Measurements from ENCODE around the gene SATB1. TPM values are rescaled to one million over a fixed set of nuclear protein-coding genes. Genes with fewer than 3 reads are reported as not detected.

SATB1 gene
- total RNA-seq, 1 experiment from 2014 or later = 2.7 TPM

- POLR2A ChIA-PET = no interaction called here
- peaks cover 35% of the 10 kb centered on the region for H3K27me3 ChIP-seq (ENCODE audit: insufficient read depth, low read length)
- no peaks in the 10 kb centered on the region for H3K36me3 ChIP-seq (ENCODE audit: control insufficient read depth in 1 of 2, insufficient read depth in 2 of 2, low read length in 2 of 2)
- peak overlapping the region; percentile 55 for H2AFZ ChIP-seq (ENCODE audit: low read depth, low read length, poor library complexity, severe bottlenecking)
- H3K4me2 ChIP-seq (ENCODE audit: low read length) = peak overlapping the region; percentile 95
- CTCF ChIA-PET = no interaction called here
- H3K4me1 ChIP-seq (ENCODE audit: control insufficient read depth in 1 of 2, insufficient read depth in 2 of 2, low read length in 2 of 2) = peaks cover 0 to 19% of the 10 kb centered on the region in 2 experiments; a peak in 2 of 4 replicates
- TF ChIP-seq ATF3 (IDR thresholded peaks at IDR 0.05) = no peak
- no peak for TF ChIP-seq RAD21 (IDR thresholded peaks at IDR 0.05; ENCODE audit: low read depth)
- TF ChIP-seq CEBPB (IDR thresholded peaks at IDR 0.05; ENCODE audit: low read depth) = 0 out of 2 replicates have a peak, but pooled peaks have one; percentile 15
- TF ChIP-seq EGR1 (IDR thresholded peaks at IDR 0.05; ENCODE audit: low read depth) = peak; percentile 57; the same call in 1 of the 2 replicates
- no peak for TF ChIP-seq ZFX (IDR thresholded peaks at IDR 0.05)
- TF ChIP-seq, protein P1, sequence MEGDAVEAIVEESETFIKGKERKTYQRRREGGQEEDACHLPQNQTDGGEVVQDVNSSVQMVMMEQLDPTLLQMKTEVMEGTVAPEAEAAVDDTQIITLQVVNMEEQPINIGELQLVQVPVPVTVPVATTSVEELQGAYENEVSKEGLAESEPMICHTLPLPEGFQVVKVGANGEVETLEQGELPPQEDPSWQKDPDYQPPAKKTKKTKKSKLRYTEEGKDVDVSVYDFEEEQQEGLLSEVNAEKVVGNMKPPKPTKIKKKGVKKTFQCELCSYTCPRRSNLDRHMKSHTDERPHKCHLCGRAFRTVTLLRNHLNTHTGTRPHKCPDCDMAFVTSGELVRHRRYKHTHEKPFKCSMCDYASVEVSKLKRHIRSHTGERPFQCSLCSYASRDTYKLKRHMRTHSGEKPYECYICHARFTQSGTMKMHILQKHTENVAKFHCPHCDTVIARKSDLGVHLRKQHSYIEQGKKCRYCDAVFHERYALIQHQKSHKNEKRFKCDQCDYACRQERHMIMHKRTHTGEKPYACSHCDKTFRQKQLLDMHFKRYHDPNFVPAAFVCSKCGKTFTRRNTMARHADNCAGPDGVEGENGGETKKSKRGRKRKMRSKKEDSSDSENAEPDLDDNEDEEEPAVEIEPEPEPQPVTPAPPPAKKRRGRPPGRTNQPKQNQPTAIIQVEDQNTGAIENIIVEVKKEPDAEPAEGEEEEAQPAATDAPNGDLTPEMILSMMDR (IDR thresholded peaks at IDR 0.05 in 2 of 3, conservative IDR thresholded peaks at IDR 0.05 in 1 of 3; ENCODE audit: borderline replicate concordance in 1 of 3, insufficient read depth in 1 of 3, low read depth in 2 of 3, low read length in 2 of 3) = no peak
- peak; percentile 38; the same call in 1 of the 2 replicates for TF ChIP-seq CBX3 (IDR thresholded peaks at IDR 0.05; ENCODE audit: low read depth)
- TF ChIP-seq, protein P2, sequence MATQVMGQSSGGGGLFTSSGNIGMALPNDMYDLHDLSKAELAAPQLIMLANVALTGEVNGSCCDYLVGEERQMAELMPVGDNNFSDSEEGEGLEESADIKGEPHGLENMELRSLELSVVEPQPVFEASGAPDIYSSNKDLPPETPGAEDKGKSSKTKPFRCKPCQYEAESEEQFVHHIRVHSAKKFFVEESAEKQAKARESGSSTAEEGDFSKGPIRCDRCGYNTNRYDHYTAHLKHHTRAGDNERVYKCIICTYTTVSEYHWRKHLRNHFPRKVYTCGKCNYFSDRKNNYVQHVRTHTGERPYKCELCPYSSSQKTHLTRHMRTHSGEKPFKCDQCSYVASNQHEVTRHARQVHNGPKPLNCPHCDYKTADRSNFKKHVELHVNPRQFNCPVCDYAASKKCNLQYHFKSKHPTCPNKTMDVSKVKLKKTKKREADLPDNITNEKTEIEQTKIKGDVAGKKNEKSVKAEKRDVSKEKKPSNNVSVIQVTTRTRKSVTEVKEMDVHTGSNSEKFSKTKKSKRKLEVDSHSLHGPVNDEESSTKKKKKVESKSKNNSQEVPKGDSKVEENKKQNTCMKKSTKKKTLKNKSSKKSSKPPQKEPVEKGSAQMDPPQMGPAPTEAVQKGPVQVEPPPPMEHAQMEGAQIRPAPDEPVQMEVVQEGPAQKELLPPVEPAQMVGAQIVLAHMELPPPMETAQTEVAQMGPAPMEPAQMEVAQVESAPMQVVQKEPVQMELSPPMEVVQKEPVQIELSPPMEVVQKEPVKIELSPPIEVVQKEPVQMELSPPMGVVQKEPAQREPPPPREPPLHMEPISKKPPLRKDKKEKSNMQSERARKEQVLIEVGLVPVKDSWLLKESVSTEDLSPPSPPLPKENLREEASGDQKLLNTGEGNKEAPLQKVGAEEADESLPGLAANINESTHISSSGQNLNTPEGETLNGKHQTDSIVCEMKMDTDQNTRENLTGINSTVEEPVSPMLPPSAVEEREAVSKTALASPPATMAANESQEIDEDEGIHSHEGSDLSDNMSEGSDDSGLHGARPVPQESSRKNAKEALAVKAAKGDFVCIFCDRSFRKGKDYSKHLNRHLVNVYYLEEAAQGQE (IDR thresholded peaks at IDR 0.05; ENCODE audit: low read depth) = no peak
- 0 out of 2 replicates have a peak, but pooled peaks have one; percentile 28 for TF ChIP-seq SIN3A (IDR thresholded peaks at IDR 0.05; ENCODE audit: low read depth)
- TF ChIP-seq YY1 (IDR thresholded peaks at IDR 0.05; ENCODE audit: extremely low read depth, insufficient replicate concordance, low read depth, low read length) = peak; percentile 79
- TF ChIP-seq SP1 (IDR thresholded peaks at IDR 0.05; ENCODE audit: low read depth) = peak; percentile 89
- TF ChIP-seq FOSL1 (IDR thresholded peaks at IDR 0.05; ENCODE audit: low read depth) = no peak
- TF ChIP-seq, protein P3, sequence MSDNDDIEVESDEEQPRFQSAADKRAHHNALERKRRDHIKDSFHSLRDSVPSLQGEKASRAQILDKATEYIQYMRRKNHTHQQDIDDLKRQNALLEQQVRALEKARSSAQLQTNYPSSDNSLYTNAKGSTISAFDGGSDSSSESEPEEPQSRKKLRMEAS (IDR thresholded peaks at IDR 0.05) = peak; percentile 50; the same call in 1 of the 2 replicates
- no peak for TF ChIP-seq TCF7L2 (IDR thresholded peaks at IDR 0.05; ENCODE audit: borderline replicate concordance, extremely low read depth, insufficient read depth, insufficient read length)
- peak; percentile 56; the same call in 1 of the 2 replicates for TF ChIP-seq JUND (IDR thresholded peaks at IDR 0.05)
- BruUV-seq (replicated peaks) = no TSS peak
- no peaks in the 10 kb centered on the region for H4K20me1 ChIP-seq (ENCODE audit: insufficient read depth)
- RAD21 ChIA-PET (ENCODE audit: low non-redundant PET in 1 of 2, low total read pairs in 2 of 2, uncharacterized antibody in 2 of 2, unreplicated experiment in 2 of 2) = no interaction called here
- H3K4me3 ChIP-seq (replicated peaks in 1 of 2; ENCODE audit: low read depth in 1 of 2, low read length in 2 of 2) = peak overlapping the region; percentile 53 to 68
- intact Hi-C loops (cut with micrococcal nuclease) = no loop called here
- H3K9ac ChIP-seq (ENCODE audit: low read length) = peak overlapping the region; percentile 26; the same call in 1 of the 2 replicates
- H3K9me2 ChIP-seq (ENCODE audit: insufficient read depth) = no peaks in the 10 kb centered on the region
- H3K9me3 ChIP-seq (ENCODE audit: control insufficient read depth in 1 of 2, insufficient read depth in 1 of 2, low read depth in 1 of 2, low read length in 2 of 2) = no peaks in the 10 kb centered on the region
- ATAC-seq = 0 out of 2 replicates have a peak, but pooled peaks have one; percentile 34
- H3K79me2 ChIP-seq (ENCODE audit: insufficient read depth, low read length) = no peaks in the 10 kb centered on the region
- peak; percentile 26 for DNase-seq (ENCODE audit: low read depth, low spot score)
- no peak overlapping the region for H3K27ac ChIP-seq (ENCODE audit: low read depth, low read length)
Observed at GRCh38 chr3:18423401-18424212, 1.5 kb downstream of the SATB1 start.
